Measurements from ENCODE around the gene LRIG1.

DNA sequence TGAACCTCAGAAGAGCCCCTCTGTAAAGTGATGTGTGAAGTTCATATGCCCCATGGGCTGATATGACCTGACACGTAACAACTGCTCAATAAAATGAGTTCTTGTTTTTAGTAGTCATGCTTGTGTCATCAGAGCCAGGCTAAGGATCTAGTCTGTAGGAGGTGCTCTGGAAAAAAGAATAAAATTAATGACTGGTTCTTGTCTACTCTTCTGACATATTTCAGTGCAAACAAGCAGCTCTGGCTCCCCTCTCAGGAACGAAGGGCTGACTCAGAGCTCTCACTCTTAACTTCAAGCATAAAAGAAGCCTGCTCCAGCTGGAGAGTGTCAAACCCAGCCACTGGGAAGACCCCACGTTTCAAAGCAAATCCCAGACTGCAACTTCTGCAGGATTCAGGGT lies 77.0 kb downstream of the LRIG1 start:
- TF ChIP-seq, protein P1, sequence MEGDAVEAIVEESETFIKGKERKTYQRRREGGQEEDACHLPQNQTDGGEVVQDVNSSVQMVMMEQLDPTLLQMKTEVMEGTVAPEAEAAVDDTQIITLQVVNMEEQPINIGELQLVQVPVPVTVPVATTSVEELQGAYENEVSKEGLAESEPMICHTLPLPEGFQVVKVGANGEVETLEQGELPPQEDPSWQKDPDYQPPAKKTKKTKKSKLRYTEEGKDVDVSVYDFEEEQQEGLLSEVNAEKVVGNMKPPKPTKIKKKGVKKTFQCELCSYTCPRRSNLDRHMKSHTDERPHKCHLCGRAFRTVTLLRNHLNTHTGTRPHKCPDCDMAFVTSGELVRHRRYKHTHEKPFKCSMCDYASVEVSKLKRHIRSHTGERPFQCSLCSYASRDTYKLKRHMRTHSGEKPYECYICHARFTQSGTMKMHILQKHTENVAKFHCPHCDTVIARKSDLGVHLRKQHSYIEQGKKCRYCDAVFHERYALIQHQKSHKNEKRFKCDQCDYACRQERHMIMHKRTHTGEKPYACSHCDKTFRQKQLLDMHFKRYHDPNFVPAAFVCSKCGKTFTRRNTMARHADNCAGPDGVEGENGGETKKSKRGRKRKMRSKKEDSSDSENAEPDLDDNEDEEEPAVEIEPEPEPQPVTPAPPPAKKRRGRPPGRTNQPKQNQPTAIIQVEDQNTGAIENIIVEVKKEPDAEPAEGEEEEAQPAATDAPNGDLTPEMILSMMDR (IDR thresholded peaks at IDR 0.05): no peak
- TF ChIP-seq EP300 (IDR thresholded peaks at IDR 0.05): no peak
- no peak for TF ChIP-seq POLR2A (IDR thresholded peaks at IDR 0.05)
- no peak for TF ChIP-seq POLR2AphosphoS5 (IDR thresholded peaks at IDR 0.05)

Data from upper lobe of left lung (tissue), 4 donors.